ENCODE measurements around the gene GNAS. TPM values are rescaled to one million over a fixed set of nuclear protein-coding genes. Genes with fewer than 3 reads are reported as not detected.

The GNAS gene
- total and polyA plus RNA-seq, 10 of the 15 experiments (the other 5 are each of a cell fraction or from before 2014, with no cell fraction given): 209 to 950 (median 394) TPM

- TF ChIP-seq NKRF (conservative IDR thresholded peaks at IDR 0.05): no peak; the same call in none of the 2 replicates
- TF ChIP-seq E2F8 (IDR thresholded peaks at IDR 0.05; ENCODE audit: low read depth, partially characterized antibody): no peak
- TF ChIP-seq BMI1 (IDR thresholded peaks at IDR 0.05; ENCODE audit: borderline replicate concordance): peak; percentile 100
- TF ChIP-seq NFXL1 (IDR thresholded peaks at IDR 0.05; ENCODE audit: borderline replicate concordance): no peak
- 0 out of 2 replicates have a peak, but pooled peaks have one; percentile 48 for TF ChIP-seq ZBTB4 (CRISPR knock-in tag; IDR thresholded peaks at IDR 0.05)
- TF ChIP-seq CUX1 (IDR thresholded peaks at IDR 0.05; ENCODE audit: insufficient replicate concordance, low read depth, low read length): no peak
- no peak for TF ChIP-seq SREBF2 (IDR thresholded peaks at IDR 0.05; ENCODE audit: low read length)
- TF ChIP-seq CEBPZ (IDR thresholded peaks at IDR 0.05; ENCODE audit: low read depth, low read length): no peak
- peak; percentile 86 for TF ChIP-seq NFIC (IDR thresholded peaks at IDR 0.05; ENCODE audit: low read depth, low read length)
- TF ChIP-seq CBFB (IDR thresholded peaks at IDR 0.05; ENCODE audit: low read depth): no peak
- TF ChIP-seq CREM (IDR thresholded peaks at IDR 0.05; ENCODE audit: low read depth): peak; percentile 83
Observed at GRCh38 chr20:58907320-58908137, 55.0 kb downstream of the GNAS start (continued).
